HG02852 (cell line): ENCODE measurements around the gene MCF2L2.
"Not testable (repeated sequence)": the region's sequence is repeated elsewhere in the genome, so short reads cannot be mapped to it uniquely, and the experiment has no call there.

ENCODE experiments used
- ATAC-seq: cut with Tn5 transposase; IDR thresholded peaks from one replicate; pipeline ENCODE4 v1.9.1; 2021; ENCODE audit warnings: mild to moderate bottlenecking, moderate library complexity; ENCODE audit not compliant: unreplicated experiment

MCF2L2 gene, protein sequence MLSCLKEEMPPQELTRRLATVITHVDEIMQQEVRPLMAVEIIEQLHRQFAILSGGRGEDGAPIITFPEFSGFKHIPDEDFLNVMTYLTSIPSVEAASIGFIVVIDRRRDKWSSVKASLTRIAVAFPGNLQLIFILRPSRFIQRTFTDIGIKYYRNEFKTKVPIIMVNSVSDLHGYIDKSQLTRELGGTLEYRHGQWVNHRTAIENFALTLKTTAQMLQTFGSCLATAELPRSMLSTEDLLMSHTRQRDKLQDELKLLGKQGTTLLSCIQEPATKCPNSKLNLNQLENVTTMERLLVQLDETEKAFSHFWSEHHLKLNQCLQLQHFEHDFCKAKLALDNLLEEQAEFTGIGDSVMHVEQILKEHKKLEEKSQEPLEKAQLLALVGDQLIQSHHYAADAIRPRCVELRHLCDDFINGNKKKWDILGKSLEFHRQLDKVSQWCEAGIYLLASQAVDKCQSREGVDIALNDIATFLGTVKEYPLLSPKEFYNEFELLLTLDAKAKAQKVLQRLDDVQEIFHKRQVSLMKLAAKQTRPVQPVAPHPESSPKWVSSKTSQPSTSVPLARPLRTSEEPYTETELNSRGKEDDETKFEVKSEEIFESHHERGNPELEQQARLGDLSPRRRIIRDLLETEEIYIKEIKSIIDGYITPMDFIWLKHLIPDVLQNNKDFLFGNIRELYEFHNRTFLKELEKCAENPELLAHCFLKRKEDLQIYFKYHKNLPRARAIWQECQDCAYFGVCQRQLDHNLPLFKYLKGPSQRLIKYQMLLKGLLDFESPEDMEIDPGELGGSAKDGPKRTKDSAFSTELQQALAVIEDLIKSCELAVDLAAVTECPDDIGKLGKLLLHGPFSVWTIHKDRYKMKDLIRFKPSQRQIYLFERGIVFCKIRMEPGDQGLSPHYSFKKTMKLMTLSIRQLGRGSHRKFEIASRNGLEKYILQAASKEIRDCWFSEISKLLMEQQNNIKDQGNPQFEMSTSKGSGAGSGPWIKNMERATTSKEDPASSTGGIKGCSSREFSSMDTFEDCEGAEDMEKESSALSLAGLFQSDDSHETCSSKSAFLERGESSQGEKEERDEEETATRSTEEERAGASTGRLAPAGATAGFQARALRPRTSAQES

DNA sequence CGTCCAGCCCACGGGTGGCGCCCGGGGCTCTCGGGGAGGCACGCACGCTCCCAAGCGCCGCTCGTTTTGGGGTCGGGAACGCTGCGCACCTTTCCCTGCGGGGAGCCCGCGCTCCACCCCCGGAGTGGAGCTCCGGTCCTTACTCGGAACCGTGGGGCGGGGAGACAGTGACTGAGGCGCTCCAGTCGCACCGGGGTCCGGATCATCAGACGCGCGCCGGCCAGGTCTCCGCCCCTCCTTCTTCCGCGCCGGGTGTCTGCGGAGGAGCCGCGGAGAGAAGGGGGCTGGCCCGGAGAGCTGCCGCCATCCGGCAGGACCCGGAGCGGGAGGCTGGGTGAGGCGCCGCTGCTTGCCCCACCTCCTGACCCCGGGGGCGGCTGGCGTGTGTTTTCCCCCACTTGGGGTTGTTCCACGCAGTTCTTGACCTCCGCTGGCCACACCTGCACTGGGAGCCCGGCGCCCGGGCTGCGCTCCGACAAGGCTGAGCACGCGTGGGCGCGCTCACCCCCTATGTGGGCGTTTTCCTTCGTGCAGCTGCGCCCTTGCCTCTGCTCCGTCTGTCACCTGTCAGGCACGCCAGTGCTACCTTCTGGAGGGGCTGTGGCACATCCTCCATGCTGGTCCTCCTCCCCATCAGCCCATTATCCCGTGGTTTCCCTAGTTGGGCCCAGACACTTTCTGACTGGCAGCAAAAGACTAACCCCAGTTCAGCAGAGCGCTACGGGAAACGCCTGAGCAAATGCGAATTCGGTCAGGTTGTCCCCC, at the start of gene MCF2L2:
TSS of gene MCF2L2 (minus strand) at position 173 of the 765 bp plus-strand sequence. CDS start 642 bp downstream, outside the sequence.
- ATAC-seq: peak; percentile 75

DNA sequence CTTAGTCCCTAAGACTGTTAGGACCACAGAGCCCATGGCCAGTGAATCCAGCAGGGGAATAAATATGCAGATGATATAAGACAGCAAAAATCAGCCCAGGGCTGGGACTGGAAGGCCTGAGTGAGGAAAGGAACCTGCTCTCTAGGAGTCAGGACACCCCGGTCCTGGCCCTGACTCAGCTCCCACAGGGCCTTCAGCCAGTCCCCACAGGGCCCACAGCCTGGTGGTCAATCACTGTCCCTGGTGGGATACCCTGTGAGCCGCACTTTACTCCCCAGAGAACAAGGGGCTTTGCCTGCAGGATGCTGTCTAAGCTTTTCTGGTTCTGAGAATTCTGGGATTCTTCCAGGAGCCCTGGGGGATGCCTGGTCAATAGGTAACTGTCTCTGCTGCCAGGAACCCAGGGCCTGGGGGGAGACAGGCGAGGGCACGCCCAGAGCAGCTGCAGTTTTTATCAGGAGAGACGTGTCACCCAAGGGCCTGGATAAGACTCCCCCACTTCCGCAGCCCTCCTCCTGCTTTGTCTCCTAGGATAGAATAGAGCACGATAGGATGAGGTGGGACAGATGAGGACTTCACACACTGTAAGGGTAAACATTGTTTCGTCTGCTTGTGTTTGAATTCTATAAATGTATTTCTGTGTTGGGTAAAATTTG, 49.5 kb upstream of the MCF2L2 start:
- no peak for ATAC-seq

DNA sequence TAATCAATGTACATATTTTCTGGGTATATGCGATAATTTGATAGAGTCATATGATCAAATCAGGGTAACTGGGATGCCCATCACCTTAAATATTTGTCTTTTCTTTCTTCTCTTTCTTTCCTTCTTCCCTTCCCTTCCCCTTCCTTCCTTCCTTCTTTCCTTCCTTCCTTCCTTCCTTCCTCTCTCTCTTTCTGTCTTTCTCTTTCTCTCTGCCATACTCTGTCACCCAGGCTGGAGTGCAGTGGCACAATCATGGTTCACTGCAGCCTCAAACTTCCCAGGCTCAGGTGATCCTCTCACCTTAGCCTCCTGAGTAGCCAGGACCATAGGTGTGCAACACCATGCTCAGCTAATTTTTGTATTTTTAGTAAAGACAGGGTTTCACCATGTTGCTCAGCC, 47.3 kb upstream of the MCF2L2 start:
- not testable (repeated sequence) for ATAC-seq

DNA sequence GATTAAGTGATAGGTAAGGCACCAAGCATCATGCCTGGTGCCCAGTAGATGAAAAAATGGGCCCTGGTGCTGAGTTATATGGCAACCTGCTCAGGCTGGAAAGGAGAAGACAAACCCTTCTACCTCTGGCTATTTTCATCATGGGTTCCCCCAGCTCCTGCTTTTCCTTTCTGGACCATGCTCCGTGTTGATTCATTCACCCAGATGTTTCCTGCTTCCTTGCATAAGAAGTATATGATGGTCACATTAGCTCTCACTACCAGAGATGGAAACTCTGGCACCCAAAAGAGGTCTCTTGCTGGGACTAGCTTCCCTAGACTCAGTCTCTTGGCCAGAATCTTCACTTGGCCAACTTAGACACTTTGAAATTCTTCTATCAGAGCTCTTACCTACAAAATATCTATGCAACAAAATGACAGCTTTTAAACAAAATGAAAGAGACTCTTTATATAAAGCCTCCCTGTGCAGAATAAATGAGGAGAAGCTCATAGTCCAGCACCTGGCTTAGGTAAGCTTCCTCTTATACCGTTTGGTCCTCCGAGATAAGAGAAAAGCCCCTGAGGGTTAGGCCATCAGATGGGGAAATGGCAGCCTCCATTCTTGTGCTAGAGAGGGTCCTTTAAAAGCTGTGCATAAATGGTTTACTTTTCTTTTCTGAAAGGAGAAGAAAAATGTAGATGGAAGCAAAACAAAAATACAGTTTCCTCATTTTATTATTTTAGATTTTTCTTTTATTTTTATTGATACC, 46.8 kb upstream of the MCF2L2 start:
- ATAC-seq: no peak

DNA sequence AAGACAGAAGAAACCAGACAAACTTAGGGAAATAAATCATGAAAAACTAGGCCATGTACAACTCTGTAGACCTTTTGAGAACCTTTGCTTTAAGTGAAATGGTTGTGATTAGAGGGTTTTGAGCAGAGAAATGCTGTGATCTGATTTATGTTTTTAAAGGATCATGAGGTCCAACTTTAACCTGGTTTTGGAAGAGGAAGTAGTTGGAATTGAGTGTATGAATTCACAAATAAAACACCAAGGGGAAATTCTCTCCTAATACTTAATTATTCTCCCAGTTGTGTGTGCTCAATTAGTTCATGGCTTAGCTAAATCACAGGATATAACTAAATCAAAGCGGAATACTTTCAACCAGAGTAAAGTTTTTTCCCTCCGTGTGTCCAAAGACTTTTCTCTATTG, 45.5 kb upstream of the MCF2L2 start:
- no peak for ATAC-seq

DNA sequence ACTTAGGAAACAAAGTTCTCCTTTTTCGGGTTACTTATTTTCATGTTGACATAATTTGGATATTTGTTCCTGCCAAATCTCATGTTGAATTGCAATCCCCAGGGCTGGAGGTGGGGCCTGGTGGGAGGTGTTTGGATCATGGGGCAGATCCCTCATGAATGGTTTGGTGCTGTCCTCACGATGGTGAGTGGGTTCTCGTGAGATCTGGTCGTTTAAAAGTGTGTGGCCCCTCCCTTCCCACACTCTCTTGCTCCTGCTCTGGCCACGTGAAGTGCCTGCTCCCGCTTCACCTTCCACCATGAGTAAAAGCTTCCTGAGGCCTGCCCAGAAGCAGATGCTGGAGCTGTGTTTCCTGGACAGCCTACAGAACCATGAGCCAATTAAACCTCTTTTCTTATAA, 43.7 kb upstream of the MCF2L2 start:
- no peak for ATAC-seq

DNA sequence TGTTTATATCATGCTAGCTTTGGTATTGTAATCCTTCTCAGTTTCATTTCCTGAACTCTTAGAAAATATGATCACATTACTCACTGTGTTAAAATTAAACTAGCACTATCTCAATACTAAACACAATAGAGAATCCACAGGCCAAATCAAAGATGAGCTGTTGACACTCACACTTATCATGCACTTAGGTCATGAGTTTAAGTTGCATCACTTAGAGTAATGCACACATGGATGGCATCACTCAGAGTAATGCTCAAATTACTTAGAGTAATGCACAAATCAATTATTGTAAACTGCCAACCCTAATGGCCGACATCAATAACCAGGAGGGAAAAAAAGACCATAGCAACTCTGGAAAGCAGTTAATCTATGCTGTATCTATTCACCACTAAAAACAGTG, 40.0 kb upstream of the MCF2L2 start:
- no peak for ATAC-seq

DNA sequence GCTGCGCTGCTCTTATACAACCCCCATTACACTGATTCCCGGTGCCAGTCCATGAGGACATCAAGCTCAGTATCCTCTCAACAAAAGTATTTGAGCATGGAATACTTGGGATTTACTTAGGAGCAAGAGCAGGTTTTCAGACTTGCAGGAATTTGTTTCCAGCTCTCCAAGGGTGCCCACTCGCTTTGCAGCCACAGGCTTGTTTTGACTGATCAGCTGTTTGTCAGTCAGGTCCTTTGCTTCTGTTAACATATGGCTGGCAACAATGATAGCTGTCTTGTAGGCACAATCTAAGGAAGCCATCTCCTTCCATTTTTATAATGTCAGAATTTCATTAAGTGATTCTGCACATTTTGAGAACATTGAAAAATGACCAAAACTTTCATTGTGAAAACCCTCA, 38.2 kb upstream of the MCF2L2 start:
- ATAC-seq: no peak

DNA sequence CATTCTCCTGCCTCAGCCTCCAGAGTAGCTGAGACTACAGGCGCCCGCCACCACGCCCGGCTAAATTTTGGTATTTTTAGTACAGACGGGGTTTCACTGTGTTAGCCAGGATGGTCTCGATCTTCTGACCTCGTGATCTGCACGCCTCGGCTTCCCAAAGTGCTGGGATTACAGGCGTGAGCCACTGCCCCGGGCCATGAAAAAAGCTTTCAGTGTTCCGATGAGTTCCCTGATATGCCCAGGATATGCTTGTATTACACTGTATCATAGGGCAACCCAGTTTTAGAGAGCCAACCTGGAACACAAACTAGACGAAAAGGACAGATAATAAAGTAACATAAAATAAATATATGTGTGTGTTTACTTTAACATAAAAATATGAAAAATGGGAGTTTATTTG, 37.3 kb upstream of the MCF2L2 start:
- ATAC-seq: not testable (repeated sequence)

DNA sequence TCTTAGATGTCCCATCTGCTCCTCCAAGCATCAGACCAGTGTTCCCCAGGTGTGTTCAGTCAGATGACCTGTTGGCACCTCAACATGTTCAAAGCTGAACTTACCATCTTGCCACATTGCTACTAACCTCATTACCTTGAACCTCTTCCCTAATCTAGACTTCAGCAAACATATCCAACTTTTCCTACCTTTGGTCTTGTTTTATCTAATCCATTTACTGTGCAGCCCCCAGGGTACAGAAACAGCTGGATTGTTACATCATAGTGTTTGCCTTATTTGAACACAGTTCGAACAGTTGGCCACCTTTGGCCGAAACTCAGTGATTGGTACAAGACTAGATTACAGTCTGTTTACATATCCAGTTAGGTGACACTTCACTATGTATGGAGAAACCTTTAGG, 36.1 kb upstream of the MCF2L2 start:
- ATAC-seq: no peak

DNA sequence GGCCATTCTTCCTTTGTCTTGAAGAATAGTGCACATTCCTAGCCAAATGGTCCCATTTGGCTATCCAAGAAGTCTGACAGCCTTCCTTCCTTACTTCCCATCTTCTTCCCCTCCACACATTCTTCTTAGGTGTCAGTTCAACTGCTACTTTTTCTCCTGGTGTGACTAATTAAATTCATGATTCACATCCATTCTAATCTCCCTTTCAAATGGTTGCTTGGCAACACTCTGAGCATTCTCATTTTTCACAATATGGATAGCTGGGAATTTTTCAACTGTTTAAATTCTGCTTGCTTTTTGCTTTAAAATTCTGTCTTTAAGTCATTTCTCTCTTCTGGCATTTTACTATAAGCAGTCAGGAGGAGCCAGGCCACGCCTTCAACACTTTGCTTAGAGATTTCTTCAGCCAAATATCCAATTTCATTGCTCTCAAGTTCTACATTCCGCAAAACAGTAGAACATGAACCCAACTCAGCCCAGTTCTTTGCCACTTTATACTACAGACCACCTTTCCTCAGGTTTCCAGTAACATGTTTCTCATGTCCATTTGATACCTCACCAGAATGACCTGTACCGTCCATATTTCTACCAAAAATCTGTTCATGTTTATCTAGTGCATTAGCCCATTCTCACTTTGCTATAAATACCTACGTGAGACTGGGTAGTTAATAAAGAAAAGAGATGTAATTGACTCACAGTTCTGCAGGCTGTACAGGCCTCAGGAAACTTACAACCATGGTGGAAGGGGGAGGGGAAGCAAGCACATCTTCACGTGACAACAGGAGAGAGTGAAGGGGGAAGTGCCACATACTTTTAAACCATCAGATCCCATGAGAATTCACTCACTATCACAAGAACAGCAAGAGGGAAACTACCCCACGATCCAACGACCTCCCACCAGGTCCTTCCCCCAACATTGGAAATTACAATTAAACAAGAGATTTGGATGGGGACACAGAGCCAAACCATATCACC, 31.9 kb upstream of the MCF2L2 start:
- no peak for ATAC-seq

DNA sequence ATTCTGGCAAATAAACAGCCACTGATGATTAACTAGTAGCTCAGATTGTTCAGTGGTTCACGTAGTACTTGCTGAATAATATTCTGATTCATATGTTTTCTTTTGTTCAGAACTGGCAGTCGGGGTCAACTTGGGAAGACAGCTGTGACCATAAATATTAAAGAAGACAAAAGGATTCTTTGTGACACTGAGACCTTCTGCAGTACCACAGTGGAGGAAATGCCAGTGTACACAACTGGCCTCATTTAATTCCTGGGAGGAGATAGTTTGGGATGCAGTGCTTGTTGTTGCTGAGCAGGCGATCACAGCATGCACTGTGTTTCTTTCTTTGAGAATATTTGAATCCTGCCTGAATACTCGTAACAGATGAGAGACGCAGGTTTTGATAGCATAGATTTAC, 26.7 kb upstream of the MCF2L2 start:
- ATAC-seq: no peak

DNA sequence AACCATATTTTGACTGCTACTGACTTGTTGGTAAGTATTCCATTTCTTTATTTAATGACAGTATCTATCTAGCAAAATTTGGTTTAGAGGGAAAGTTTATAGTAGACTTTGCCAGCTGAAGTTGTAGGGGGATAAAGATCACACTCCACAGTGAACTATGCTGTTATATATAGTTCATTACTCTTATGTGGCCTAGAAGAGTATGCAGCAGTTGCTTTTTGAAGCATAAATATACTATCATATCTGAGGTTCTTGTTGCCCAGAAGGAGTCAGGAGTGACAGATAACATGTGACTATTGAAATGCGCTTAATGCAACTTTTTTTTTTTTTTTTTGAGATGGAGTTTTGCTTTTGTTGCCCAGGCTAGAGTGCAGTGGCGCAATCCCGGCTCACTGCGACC, 25.6 kb upstream of the MCF2L2 start:
- no peak for ATAC-seq

DNA sequence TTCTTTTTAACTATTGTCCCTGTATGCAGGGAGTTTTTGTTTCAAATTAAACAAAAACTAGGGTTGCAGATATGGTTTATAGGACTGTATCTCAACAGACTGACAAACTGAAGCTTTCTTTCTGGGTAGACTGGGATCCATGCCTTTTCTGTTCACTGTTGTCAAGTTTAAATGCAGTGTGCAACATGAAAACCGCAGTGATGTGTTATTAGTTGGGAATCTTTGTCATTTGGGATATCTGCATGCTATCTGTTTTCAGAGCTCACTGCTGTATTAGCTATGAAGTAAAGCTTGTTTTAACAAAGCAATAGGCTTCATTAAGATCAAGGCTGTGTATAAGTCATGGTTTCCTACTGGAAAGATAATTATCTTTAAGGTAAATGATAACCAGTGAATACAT, 21.4 kb upstream of the MCF2L2 start:
- no peak for ATAC-seq

DNA sequence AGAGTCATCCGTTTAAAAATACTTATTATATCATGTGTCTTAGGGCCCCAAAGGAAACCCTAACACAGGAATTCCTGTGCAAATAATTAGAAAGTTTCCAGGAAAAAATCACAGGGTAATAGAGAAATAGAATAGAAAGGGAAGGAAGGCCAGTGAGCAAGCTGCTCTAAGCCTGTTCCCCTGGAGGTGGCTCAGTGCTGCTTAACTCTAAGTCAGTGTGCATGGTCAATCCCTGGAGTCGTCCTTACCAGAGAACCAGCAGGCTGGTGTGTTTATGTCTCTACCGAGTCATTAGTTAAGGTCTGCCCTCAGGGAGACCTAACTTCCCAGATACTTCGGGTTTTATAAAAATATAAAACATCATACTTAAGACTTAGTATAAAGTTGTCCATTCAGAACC, 21.0 kb upstream of the MCF2L2 start:
- ATAC-seq: no peak

DNA sequence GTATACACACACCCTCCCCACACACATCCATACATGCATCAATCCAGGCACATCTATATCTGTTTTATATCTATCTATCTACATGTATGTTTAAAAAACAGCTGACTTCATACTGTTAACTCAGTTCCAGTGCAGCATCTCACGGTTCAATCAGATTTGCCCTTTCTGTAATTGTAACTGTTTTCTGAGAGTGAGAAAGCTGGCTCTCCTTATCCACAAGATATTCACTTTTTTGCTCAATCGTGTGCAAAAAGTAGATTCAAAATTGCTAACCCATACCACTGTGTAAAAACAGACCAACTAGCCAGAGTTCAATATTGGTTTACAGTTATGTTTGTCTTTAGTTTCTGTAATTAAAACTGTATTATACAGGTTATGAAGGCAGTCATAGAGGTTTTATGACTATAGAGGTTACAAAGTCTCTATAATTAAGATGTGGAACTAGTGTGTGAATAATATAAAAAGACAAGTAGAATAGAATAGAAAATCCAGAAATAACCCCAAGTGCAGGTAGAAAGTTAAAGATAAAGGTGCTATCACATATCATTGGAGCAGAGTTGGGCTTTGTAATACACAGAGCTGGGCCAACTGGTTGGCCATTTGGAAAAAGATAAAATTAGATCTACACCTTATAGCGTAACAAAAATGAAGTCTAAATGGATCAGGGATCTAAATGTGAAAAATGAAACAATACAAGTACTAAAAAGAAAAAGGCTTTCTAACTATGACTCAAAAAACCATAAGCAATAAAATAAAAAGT, 20.1 kb upstream of the MCF2L2 start:
- ATAC-seq: no peak

DNA sequence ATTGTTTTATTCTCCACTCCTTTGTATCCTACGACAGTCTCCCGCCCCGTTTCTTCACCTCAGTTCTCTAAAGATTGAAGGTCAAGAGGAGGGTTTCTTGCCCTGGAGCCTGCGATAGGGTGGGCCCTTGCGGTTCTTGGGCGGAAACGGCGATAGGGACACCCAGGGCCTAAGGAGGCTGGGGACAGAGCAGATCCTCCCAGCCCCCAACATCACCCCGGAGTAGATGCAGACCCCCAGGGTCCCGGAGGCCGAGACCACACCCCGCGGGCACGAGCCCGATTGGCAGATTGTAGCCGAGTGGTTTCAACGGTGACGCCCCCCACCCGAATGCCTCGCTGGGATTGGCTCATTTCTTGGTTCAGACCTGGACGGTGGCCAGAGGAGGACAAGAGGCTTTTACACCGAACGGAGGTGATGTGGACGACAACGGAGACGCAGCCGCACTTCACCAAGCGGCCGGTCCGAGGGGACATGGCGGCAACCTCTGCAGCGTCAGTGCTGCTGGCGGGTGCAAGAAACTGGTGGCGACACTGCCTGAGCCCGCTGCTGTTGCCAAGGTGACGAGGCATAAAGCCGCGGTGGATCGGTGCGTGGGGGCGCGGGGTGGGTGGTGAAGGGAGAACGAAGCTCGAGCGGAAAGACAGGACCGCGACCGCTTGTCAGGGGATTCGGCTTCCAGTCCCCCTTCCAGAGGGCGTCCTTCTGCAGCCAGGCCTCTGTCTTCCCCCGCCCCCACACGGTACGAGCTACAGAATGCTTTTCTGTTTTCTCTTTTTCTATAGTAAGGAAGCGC, 19.0 kb upstream of the MCF2L2 start:
- ATAC-seq: peak; percentile 89
